ENCODE measurements around the gene SLC12A8. TPM values are rescaled to one million over a fixed set of nuclear protein-coding genes. Genes with fewer than 3 reads are reported as not detected.

The SLC12A8 gene
- total and polyA plus RNA-seq, 10 donors: 0.32 to 2.8 (median 1.3) TPM

GRCh38 chr3:125154800-125155269, 57.7 kb downstream of the SLC12A8 start:
- intact Hi-C loops (cut with DNase I; ENCODE audit: low total_unique reads): no loop called here
- no peaks in the 10 kb centered on the region for H3K9me3 ChIP-seq
- no peaks in the 10 kb centered on the region for H3K27me3 ChIP-seq (replicated peaks in 1 of 7)
- H3K4me1 ChIP-seq: peaks cover 0 to 37% (median 12%) of the 10 kb centered on the region in 6 donors
- no peaks in the 10 kb centered on the region for H3K36me3 ChIP-seq
- no peak for TF ChIP-seq POLR2A (IDR thresholded peaks at IDR 0.05)
- no peak for TF ChIP-seq CTCF (IDR thresholded peaks at IDR 0.05 in 8 of 11, conservative IDR thresholded peaks at IDR 0.05 in 3 of 11)
- TF ChIP-seq POLR2AphosphoS5 (IDR thresholded peaks at IDR 0.05): no peak
- H3K4me3 ChIP-seq: peak overlapping the region in 2 of 8 donors; percentile 5 to 51
- no peak for DNase-seq
- H3K27ac ChIP-seq: peak overlapping the region in 4 of 8 donors; percentile 43 to 60 (median 49)
- 65 to 77% (median 69%) methylated on average over 17 of the region's 17 CpGs for WGBS, 5 donors

GRCh38 chr3:125154110-125154509, 58.4 kb downstream of the SLC12A8 start:
- TF ChIP-seq POLR2AphosphoS5 (IDR thresholded peaks at IDR 0.05): no peak
- TF ChIP-seq POLR2A (IDR thresholded peaks at IDR 0.05): no peak
- TF ChIP-seq CTCF (IDR thresholded peaks at IDR 0.05 in 8 of 11, conservative IDR thresholded peaks at IDR 0.05 in 3 of 11): no peak
- Histone ChIP-seq H3K9me3 (no peaks in the 10 kb centered on the region), H3K4me1 (peaks cover 2 to 44% (median 19%) of the 10 kb centered on the region in 6 donors), H3K27me3 (replicated peaks in 1 of 7) (no peaks in the 10 kb centered on the region), H3K36me3 (no peaks in the 10 kb centered on the region), H3K4me3 (no peak overlapping the region), H3K27ac (no peak overlapping the region)
- no peak for DNase-seq
- 84 to 94% (median 87%) methylated on average over 3 of the region's 3 CpGs for WGBS, 5 donors
- intact Hi-C loops (cut with DNase I; ENCODE audit: low total_unique reads): no loop called here

GRCh38 chr3:125152951-125153350, 59.6 kb downstream of the SLC12A8 start:
- H3K27ac ChIP-seq: no peak overlapping the region
- intact Hi-C loops (cut with DNase I; ENCODE audit: low total_unique reads): no loop called here
- no peak for DNase-seq
- H3K36me3 ChIP-seq: no peaks in the 10 kb centered on the region
- TF ChIP-seq POLR2AphosphoS5 (IDR thresholded peaks at IDR 0.05): no peak
- no peak for TF ChIP-seq POLR2A (IDR thresholded peaks at IDR 0.05)
- no peak for TF ChIP-seq CTCF (IDR thresholded peaks at IDR 0.05 in 8 of 11, conservative IDR thresholded peaks at IDR 0.05 in 3 of 11)
- H3K27me3 ChIP-seq (replicated peaks in 1 of 7): no peaks in the 10 kb centered on the region
- peaks cover 12 to 56% (median 30%) of the 10 kb centered on the region in 6 donors for H3K4me1 ChIP-seq
- no peaks in the 10 kb centered on the region for H3K9me3 ChIP-seq
- WGBS, 5 donors: 75 to 89% (median 81%) methylated on average over 10 of the region's 10 CpGs
- no peak overlapping the region for H3K4me3 ChIP-seq

- no peaks in the 10 kb centered on the region for H3K27me3 ChIP-seq (replicated peaks in 1 of 7)
- WGBS, 5 donors: 63 to 83% (median 71%) methylated on average over 1 of the region's 1 CpG
- TF ChIP-seq POLR2A (IDR thresholded peaks at IDR 0.05) (no peak), POLR2AphosphoS5 (IDR thresholded peaks at IDR 0.05) (no peak), CTCF (IDR thresholded peaks at IDR 0.05 in 8 of 11, conservative IDR thresholded peaks at IDR 0.05 in 3 of 11) (no peak)
- H3K27ac ChIP-seq: no peak overlapping the region
- DNase-seq: no peak
- no peaks in the 10 kb centered on the region for H3K9me3 ChIP-seq
- H3K4me3 ChIP-seq: no peak overlapping the region
- intact Hi-C loops (cut with DNase I; ENCODE audit: low total_unique reads): no loop called here
- H3K36me3 ChIP-seq: no peaks in the 10 kb centered on the region
- peaks cover 20 to 66% (median 41%) of the 10 kb centered on the region in 6 donors for H3K4me1 ChIP-seq
Measured at GRCh38 chr3:125151916-125152315, 60.6 kb downstream of the SLC12A8 start.
